DLD1 (cell line): Measurements from ENCODE around the gene PTPRM.

Experiments used
- in situ Hi-C: cut with HindIII; loops from 2 replicates; pipeline ENCODE4 v1.10.0; 2017; ENCODE audit warnings: low sequenced_read_pairs

The PTPRM gene

GRCh38 chr18:8081267-8081666 lies 514.2 kb downstream of the PTPRM start:
- in situ Hi-C loops: no loop called here

DNA sequence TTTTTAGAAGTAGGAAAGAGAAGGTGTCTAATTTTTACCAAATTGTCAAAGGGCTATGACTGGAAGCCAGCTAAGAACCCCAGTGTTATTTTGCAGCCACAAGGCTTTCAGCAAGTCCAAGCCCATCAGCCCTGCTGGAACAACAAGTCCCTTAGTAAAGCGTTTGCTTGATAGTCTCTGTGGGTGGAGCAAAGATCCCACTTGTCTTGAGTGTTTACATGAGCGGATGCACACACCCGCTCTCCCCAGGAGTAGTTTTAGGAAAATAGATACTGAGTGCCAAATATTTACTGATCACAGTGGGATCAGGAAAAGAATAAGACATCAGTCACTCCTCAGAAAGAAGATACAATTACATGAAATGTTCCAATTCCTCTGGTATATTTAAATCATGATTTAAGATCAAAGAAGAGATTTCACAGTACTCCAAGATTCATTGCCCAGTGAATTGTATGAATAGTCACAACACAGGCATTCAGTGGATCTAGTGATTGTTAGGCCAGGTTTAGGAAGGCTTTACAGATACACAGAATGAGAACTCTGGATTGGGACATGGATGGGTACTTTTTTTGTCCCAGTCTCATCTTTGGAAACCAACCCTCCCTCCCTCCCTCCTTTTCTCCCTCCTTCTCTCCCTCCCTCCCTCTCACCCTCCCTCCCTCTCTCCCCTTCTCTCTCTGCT lies 514.9 kb downstream of the PTPRM start:
- in situ Hi-C loops: no loop called here

DNA sequence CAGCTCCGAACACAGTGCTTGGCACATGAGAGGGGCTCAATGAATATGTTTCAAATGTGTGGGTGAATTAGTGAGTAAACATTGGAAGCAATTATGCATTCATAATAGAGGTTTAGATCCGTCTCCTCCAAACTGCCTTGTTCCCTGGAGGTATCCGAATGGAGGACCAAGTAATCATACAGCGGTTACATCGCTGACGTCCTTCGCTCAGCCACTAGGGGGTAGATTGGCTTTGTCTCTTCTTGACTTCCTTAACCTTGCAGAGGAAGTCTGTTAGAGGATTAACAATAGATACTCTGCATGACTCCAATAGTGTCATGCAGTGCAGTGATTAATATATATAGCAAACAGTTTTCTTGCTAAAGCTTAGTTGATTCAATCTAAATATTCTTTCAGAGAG lies 517.0 kb downstream of the PTPRM start:
- in situ Hi-C loops: no loop called here

- in situ Hi-C loops: no loop called here
These were observed 521.5 kb downstream of the PTPRM start for GRCh38 chr18:8088626-8089025.

- in situ Hi-C loops: no loop called here
These were observed 523.9 kb downstream of the PTPRM start for GRCh38 chr18:8091035-8091434.

- in situ Hi-C loops: no loop called here
These were observed 528.9 kb downstream of the PTPRM start for GRCh38 chr18:8095947-8096570.

GRCh38 chr18:8097399-8097798 lies 530.3 kb downstream of the PTPRM start:
- in situ Hi-C loops: no loop called here

DNA sequence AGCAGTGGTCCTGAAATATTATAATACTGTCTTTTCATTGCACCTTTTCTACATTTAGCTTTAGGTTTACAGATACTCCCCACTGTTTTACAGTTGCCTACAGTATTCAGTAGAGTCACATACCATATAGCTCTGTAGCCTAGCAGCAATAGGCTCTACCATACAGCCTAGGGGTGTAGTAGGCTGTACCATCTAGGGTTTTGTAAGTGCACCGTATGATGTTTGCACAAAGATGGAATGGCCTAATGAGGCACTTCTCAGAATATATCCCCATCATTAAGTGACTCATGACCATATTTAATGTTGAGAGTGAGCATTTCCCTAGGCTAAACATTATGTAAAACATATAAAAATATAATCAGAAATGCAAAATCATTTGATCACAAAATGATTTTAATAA lies 530.8 kb downstream of the PTPRM start:
- in situ Hi-C loops: no loop called here

DNA sequence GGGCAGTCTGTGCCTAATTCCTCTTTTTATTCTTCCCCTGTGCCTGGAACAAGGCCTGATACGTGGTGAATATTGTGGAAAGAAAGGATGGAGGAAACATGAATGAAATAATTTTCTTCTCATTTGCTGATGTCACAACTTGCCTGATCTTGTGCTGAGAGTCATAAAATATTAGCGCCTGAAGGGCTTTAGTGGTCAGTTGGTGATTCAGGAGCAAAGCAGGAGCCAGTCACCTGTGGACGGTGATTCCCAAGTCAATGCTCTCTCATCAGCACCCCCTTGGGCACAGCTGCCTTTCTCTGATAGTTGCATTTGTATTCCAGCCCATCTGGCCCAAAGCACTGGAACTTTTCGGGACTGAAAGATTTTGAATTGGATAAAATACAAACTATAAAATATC lies 539.5 kb downstream of the PTPRM start:
- in situ Hi-C loops: no loop called here

- in situ Hi-C loops: no loop called here
These were observed 540.3 kb downstream of the PTPRM start for GRCh38 chr18:8107426-8107825.

GRCh38 chr18:8114480-8114879 lies 547.4 kb downstream of the PTPRM start:
- in situ Hi-C loops: no loop called here

DNA sequence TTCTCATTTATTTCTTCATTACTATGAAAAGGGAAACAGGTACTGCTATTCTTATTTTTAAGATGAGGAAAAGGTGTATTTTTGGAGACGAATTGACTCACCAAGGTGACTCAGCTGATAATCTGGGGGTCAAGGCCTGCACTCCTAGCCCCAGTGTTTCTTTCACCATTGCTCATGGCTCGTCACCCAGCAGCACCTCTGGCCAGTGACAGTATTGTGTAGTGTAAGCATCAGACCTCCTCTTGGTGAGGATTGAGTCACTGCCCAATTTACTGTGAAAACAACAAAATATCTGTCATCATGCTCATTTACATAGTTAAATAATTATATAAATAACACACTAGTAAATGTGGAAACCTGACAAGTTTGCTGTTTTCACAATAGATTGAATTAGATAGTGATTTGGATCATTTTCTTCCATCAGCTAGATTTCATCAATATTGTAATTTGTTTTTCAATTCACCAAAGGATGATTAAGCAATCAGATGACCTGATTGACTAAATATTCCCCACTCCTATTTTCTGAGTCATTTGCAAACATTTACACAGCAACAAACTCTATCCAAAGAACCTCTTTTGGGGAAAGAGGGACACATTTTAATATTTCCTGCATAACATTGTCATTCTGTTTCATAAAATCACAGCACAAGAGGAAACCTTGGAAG lies 549.4 kb downstream of the PTPRM start:
- in situ Hi-C loops: no loop called here

DNA sequence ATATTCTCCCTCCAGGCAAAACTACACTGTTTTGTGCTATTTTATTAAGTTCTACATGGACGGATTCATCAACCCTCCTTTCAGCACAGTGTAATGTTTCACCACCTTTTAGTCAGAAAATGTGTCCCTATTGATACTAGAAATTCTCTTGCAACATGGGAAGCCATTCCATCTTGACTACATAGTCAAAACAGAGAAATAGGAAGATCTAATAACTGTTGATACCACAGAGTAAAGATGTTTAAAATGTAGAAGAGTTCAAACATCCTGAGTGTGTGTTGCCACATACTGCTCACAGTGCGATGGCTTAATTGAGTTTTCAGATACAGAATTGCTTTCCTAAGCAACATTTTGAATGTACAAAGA lies 549.9 kb downstream of the PTPRM start:
- in situ Hi-C loops: no loop called here

- in situ Hi-C loops: no loop called here
These were observed 554.0 kb downstream of the PTPRM start for GRCh38 chr18:8121101-8121500.

DNA sequence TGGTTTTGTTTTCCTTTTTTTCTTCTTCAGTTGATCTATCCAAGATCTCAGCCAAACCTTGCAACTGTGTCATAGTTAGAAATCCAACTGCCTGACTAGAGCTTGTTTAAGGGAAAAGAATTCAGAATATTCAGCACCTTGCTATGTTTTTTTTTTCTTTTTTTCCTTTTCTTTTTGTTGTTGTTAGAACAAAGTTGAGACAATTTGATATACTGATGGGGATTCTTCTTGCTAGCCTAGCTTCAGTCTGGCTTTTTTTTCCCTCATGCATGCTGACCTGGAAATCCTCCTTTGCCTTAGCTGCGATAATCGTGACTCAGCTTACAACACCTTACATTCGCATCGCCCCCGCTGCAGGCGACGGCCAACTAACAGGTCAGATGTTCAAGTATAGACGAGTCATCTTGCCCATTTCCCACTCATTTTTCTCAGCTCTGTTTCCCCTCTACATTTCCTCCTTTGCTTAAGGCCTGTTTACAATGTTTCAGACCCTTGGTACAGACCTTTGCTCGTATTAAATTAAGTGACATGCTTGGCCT lies 554.9 kb downstream of the PTPRM start:
- in situ Hi-C loops: no loop called here

DNA sequence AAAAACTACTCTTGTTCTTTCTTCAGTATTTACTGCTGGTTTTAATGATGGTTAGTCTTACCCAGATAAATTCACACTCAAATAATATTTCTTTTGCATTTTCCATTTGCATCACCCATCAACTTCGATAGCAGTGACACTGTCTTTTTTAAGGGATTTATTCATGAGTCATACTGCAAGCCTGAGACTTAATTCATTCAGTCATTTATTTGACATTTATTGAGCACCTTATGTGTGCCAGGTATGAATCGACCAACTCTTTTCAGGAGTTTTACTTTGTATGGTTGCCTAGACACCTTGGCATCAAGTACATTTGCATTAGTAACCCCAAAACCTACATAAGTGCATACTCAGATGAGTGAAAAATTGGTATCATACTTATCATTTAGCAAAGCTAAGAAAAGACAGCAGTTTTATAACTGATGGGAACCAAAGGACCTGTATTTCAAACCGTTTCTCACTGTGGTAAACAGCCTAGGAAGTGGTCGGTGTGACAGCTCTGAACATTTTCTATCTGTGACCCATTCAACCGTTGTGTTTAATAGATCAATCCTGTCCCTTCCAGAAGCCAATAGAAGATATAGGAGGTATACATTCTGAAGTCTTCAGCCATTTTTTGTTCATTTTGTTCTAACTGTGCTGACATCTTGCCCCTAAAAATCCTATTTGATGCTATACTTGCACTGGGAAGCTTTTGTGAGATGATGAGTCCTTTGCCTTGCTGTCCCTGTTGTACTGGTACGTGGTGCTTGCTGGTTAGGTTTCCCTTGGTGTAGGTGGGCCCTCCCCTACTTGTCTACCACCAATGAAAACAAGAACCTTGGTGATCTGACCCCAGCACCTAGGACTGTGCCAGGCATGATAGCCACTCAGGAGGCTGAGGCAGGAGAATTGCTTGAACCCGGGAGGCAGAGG lies 557.4 kb downstream of the PTPRM start:
- in situ Hi-C loops: no loop called here

DNA sequence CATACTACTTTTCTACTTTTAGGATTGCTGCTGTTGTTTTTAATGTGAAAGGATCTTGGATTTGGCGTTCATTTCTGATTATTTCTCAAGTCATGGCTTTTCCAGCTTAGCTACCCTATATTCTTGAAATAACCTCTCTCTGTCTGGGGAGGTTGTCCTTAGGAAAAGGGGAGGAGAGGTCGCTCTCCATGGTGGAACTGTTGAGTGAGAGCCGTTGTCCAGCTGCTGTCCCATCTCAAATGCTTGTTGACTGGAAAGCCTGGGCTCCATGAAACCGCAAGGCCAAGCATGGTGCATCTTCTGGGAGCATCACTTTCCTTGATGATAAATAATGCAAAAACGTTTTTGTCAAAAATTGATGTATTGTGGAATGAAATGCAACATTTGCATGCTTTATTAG lies 563.0 kb downstream of the PTPRM start:
- in situ Hi-C loops: no loop called here

DNA sequence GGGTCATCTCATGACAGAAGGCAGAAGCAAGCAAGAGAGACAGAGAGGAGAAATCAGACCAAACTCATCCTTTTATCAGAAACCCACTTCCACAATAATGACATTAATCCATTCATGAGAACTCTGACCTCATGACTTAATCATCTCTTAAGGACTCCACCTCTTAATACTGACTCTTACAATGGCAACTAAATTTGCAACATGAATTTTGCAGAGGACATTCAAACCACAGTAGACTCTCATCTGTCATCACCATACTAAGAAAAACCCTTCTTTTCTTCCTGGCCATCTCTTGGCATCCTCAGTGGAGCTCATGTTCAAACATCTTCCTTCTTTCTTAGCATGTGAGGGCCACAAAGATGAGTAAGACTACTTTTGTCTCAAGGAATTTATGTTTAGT lies 565.9 kb downstream of the PTPRM start:
- in situ Hi-C loops: no loop called here

GRCh38 chr18:8133888-8134287 lies 566.8 kb downstream of the PTPRM start:
- in situ Hi-C loops: no loop called here

GRCh38 chr18:8139127-8139527 lies 572.0 kb downstream of the PTPRM start:
- in situ Hi-C loops: no loop called here

- in situ Hi-C loops: no loop called here
These were observed 572.8 kb downstream of the PTPRM start for GRCh38 chr18:8139891-8140406.
